CD4-positive, alpha-beta memory T cell (primary cell): ENCODE data around the gene FUCA2. TPM values are rescaled to one million over a fixed set of nuclear protein-coding genes. Genes with fewer than 3 reads are reported as not detected.
"Not testable (repeated sequence)": the region's sequence is repeated elsewhere in the genome, so short reads cannot be mapped to it uniquely, and the experiment has no call there.

ENCODE experiments used
- CTCF ChIA-PET: fragments of 350-600 bp; sonication (Branson Sonifier 250); formaldehyde crosslinking; loops from one replicate; lab custom pipeline; 2021; ENCODE audit warnings: inconsistent platforms; ENCODE audit not compliant: partially characterized antibody; lab: Charles Lee
- POLR2A ChIA-PET: fragments of 350-600 bp; sonication (Branson Sonifier 250); formaldehyde crosslinking; loops from one replicate; lab custom pipeline; 2021; ENCODE audit not compliant: partially characterized antibody; lab: Charles Lee
- DNase-seq, 5 donors: peaks; one replicate each; pipeline versions ENCODE4 v3.0.0 to v3.0.0-alpha.2; 2020 to 2022; ENCODE audit warnings: mixed read lengths in 1 of 5
- H3K27ac ChIP-seq: one replicate; pipeline ENCODE4 v1.7.0; 2013; ENCODE audit warnings: low read depth, low read length
- H3K27me3 ChIP-seq: 2 replicates; pipeline ENCODE4 v1.7.0; 2013; ENCODE audit warnings: mild to moderate bottlenecking, low read length, moderate library complexity; ENCODE audit not compliant: insufficient read depth
- H3K36me3 ChIP-seq: 2 replicates; pipeline ENCODE4 v1.7.0; 2013; ENCODE audit warnings: mild to moderate bottlenecking, low read length, moderate library complexity; ENCODE audit not compliant: insufficient read depth
- H3K4me1 ChIP-seq: 2 replicates; pipeline ENCODE4 v1.7.0; 2013; ENCODE audit warnings: mild to moderate bottlenecking, low read length, moderate library complexity; ENCODE audit not compliant: insufficient read depth
- H3K4me3 ChIP-seq, 2 donors: one replicate each; pipeline ENCODE4 v1.7.0; 2013; ENCODE audit warnings: low read length in 2 of 2, mild to moderate bottlenecking in 1 of 2
- H3K9me3 ChIP-seq, 2 donors: one replicate each; pipeline ENCODE4 v1.7.0; 2013; ENCODE audit warnings: low read length in 2 of 2, control low read depth in 1 of 2; ENCODE audit not compliant: control insufficient read depth in 1 of 2
- H3K27ac Mint-ChIP-seq, 7 donors: one replicate each; pipeline ENCODE4 v1.8.0; 2020 to 2021; ENCODE audit warnings: mixed read lengths in 7 of 7, mild to moderate bottlenecking in 6 of 7, inconsistent platforms in 3 of 7, moderate library complexity in 3 of 7
- H3K27me3 Mint-ChIP-seq, 2 donors: one replicate each; pipeline ENCODE4 v1.8.0; 2020 to 2021; ENCODE audit warnings: mixed read lengths in 2 of 2
- H3K36me3 Mint-ChIP-seq, 2 donors: one replicate each; pipeline ENCODE4 v1.8.0; 2020 to 2021; ENCODE audit warnings: mixed read lengths in 2 of 2, inconsistent platforms in 1 of 2, mild to moderate bottlenecking in 1 of 2
- H3K4me1 Mint-ChIP-seq, 4 donors: one replicate each; pipeline ENCODE4 v1.8.0; 2020 to 2021; ENCODE audit warnings: mixed read lengths in 4 of 4, mild to moderate bottlenecking in 1 of 4
- H3K4me3 Mint-ChIP-seq, 8 donors: one replicate each; pipeline ENCODE4 v1.8.0; 2020 to 2021; ENCODE audit warnings: mixed read lengths in 8 of 8, mild to moderate bottlenecking in 7 of 8, moderate library complexity in 6 of 8, inconsistent platforms in 3 of 8
- H3K9me3 Mint-ChIP-seq, 8 donors: one replicate each; pipeline ENCODE4 v1.8.0; 2020 to 2021; ENCODE audit warnings: mixed read lengths in 8 of 8, mild to moderate bottlenecking in 5 of 8, inconsistent platforms in 3 of 8, moderate library complexity in 1 of 8
- intact Hi-C: fragments of 100-400 bp; cut with micrococcal nuclease; formaldehyde crosslinking; loops from one replicate; pipeline ENCODE4 v1.15.1; 2023
- polyA plus RNA-seq, 2 donors: library from polyadenylated mRNA; unstranded; fragments of 300-500 nt; fragmentation: Illumina TruSeq; gene quantifications; one replicate each; pipeline ENCODE4 v1.2.3, GENCODE V29; 2021
- total RNA-seq, 2 experiments: library from RNA; stranded (reverse); gene quantifications; one replicate each; pipeline ENCODE4 v1.2.3, GENCODE V29; 2021

FUCA2 gene
- total and polyA plus RNA-seq, 4 experiments from 2014 or later: 10.6 to 26.3 (median 11.8) TPM

DNA sequence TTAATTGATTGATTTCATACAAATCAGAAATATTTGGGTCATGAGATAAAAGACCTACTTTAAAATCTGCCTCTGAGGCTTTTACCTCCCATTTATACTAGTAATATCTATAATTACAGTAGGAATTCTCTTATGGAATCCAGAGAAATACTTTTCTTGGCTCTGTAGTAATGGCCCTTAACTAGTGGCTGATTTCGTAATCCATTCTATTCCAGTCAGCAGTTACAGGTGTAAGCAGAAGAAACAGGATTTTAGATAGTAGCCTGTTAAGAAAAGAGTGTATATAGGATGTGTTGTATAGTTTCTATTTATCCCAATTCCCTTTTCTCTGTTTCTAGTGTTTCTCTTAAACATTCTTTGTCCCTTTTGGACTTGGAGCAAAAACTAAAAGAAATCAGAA lies 39.7 kb downstream of the FUCA2 start:
- CTCF ChIA-PET: no interaction called here
- Mint-ChIP-seq H3K4me1 (peaks cover 0 to 1% (median 0%) of the 10 kb centered on the region in 4 donors), H3K9me3 (no peaks in the 10 kb centered on the region)

GRCh38 chr6:143468823-143469222 lies 42.7 kb downstream of the FUCA2 start:
- H3K36me3 ChIP-seq, H3K9me3 Mint-ChIP-seq, H3K27me3 Mint-ChIP-seq, DNase-seq, intact Hi-C loops, H3K4me3 ChIP-seq, POLR2A ChIA-PET, H3K27ac Mint-ChIP-seq, H3K4me1 Mint-ChIP-seq, H3K4me3 Mint-ChIP-seq, H3K4me1 ChIP-seq, H3K27me3 ChIP-seq, CTCF ChIA-PET, H3K27ac ChIP-seq, H3K9me3 ChIP-seq: not testable (repeated sequence)
- peaks cover 55 to 58% of the 10 kb centered on the region in 2 donors for H3K36me3 Mint-ChIP-seq

More for the DNA sequence above, 39.7 kb downstream of the FUCA2 start:
- Histone ChIP-seq H3K9me3 (no peaks in the 10 kb centered on the region), H3K36me3 (peaks cover 7% of the 10 kb centered on the region), H3K27ac (no peak overlapping the region), H3K27me3 (no peaks in the 10 kb centered on the region), H3K4me3 (no peak overlapping the region), H3K4me1 (no peaks in the 10 kb centered on the region)
- no peak for DNase-seq
- no peak overlapping the region for H3K4me3 Mint-ChIP-seq
- no peak overlapping the region for H3K27ac Mint-ChIP-seq
- H3K27me3 Mint-ChIP-seq: no peaks in the 10 kb centered on the region
- peaks cover 65 to 69% of the 10 kb centered on the region in 2 donors for H3K36me3 Mint-ChIP-seq
- intact Hi-C loops: no loop called here
- POLR2A ChIA-PET: no interaction called here

DNA sequence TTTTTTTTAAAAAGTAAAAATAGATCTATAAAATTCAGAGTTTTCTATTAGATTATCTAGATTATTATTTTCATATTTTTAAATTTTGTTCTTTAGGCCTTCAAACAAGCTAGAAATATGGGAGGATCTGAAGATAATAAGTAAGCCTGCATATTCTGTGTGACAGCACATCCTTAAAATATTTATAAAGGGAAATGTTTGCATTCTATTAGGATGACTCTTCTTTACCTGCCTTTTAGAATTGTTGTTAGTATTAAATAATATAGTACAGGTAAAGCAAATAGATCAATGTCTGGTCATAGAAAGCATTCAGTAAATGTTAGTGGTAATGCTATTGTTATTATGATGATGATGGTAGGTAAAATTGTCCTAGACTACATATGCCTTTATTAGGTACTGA lies 43.5 kb downstream of the FUCA2 start:
- H3K4me3 Mint-ChIP-seq: no peak overlapping the region
- H3K27ac ChIP-seq: no peak overlapping the region
- no peak overlapping the region for H3K4me3 ChIP-seq
- no peaks in the 10 kb centered on the region for H3K9me3 ChIP-seq
- H3K36me3 Mint-ChIP-seq: peaks cover 53 to 57% of the 10 kb centered on the region in 2 donors
- no peaks in the 10 kb centered on the region for H3K9me3 Mint-ChIP-seq
- no peaks in the 10 kb centered on the region for H3K27me3 Mint-ChIP-seq
- POLR2A ChIA-PET: no interaction called here
- peaks cover 6% of the 10 kb centered on the region for H3K36me3 ChIP-seq
- H3K27ac Mint-ChIP-seq: no peak overlapping the region
- no peak for DNase-seq
- no peaks in the 10 kb centered on the region for H3K27me3 ChIP-seq
- intact Hi-C loops: no loop called here
- H3K4me1 Mint-ChIP-seq: peaks cover 0 to 3% (median under 1%) of the 10 kb centered on the region in 4 donors
- H3K4me1 ChIP-seq: no peaks in the 10 kb centered on the region
- CTCF ChIA-PET: no interaction called here

GRCh38 chr6:143465546-143465945 lies 46.0 kb downstream of the FUCA2 start:
- Mint-ChIP-seq H3K4me3 (no peak overlapping the region), H3K27ac (no peak overlapping the region), H3K27me3 (no peaks in the 10 kb centered on the region), H3K9me3 (no peaks in the 10 kb centered on the region), H3K4me1 (peaks cover 0 to 7% (median 6%) of the 10 kb centered on the region in 4 donors), H3K36me3 (peaks cover 50 to 54% of the 10 kb centered on the region in 2 donors)
- ChIA-PET POLR2A (no interaction called here), CTCF (no interaction called here)
- intact Hi-C loops: no loop called here
- DNase-seq: no peak
- no peak overlapping the region for H3K4me3 ChIP-seq
- H3K27ac ChIP-seq: no peak overlapping the region
- peaks cover 6% of the 10 kb centered on the region for H3K36me3 ChIP-seq
- no peaks in the 10 kb centered on the region for H3K4me1 ChIP-seq
- H3K27me3 ChIP-seq: no peaks in the 10 kb centered on the region
- H3K9me3 ChIP-seq: no peaks in the 10 kb centered on the region

DNA sequence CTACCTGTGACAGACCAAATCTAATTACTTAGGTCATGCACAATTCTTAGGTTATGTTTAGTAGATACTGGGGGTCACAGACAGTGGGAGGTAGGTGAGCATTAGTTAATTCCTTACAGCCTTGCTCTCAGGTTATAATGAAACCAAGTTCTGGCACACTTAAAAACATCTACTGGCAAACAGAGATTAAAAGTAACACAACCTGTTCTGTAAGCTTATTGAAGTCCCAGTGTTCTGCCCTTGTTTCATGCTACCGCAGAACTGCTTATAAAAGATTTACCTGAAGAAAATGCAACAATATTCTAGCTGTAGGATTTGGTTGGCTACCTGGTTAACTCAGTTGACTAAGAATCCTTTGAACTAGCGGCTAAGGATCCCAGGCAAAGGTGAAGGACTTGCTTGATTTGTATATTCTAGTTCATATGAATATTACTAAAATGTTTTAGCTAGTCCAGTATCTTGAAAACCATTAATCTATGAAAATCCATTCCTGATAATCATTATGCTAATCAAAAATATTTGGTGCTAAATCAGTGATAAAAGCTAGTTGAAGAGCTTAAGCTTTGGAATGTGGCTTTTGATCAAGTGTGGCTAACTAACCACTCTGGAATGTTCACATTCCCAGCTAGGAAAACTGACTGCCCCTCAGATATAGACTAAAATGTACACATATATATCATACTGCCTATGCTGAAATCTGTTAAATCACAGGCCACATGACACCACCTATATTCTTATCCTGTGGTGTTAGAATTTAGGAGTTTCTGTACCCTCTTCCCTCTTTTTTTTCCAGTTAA lies 53.8 kb downstream of the FUCA2 start:
- CTCF ChIA-PET: interaction anchor here (1.0 kb wide), 1 partner anchor 35 kb away, joined by 3 read pairs; no protein-coding TSS in a partner anchor
- POLR2A ChIA-PET: no interaction called here

GRCh38 chr6:143451531-143451930 lies 60.0 kb downstream of the FUCA2 start:
- H3K27ac ChIP-seq: peak overlapping the region; percentile 67
- H3K36me3 ChIP-seq: no peaks in the 10 kb centered on the region
- H3K4me1 ChIP-seq: peaks cover 28% of the 10 kb centered on the region
- no peaks in the 10 kb centered on the region for H3K27me3 ChIP-seq
- Mint-ChIP-seq H3K36me3 (peaks cover 11 to 17% of the 10 kb centered on the region in 2 donors), H3K27ac (peak overlapping the region; percentile 86 to 99 (median 97)), H3K4me1 (peaks cover 28 to 53% (median 40%) of the 10 kb centered on the region in 4 donors), H3K9me3 (peaks cover 0 to 1% (median 0%) of the 10 kb centered on the region in 8 donors), H3K27me3 (no peaks in the 10 kb centered on the region), H3K4me3 (peak overlapping the region; percentile 94 to 100 (median 98))
- peak overlapping the region; percentile 95 to 99 for H3K4me3 ChIP-seq
- CTCF ChIA-PET: interaction anchor here (2.1 kb wide), 1 partner anchor 60 kb away, joined by 6 read pairs; the partner anchor contains the start of gene FUCA2
- POLR2A ChIA-PET: interaction anchor here (1.4 kb wide), 1 partner anchor 59 kb away, joined by 4 read pairs; no protein-coding TSS in a partner anchor
- intact Hi-C loops: loop anchor here (2.0 kb wide), 2 partner anchors 59 to 85 kb away; partner anchors contain the start of gene FUCA2
- H3K9me3 ChIP-seq: no peaks in the 10 kb centered on the region
- DNase-seq: no peak

More for the DNA sequence above, 53.8 kb downstream of the FUCA2 start:
- Histone ChIP-seq H3K4me1 (no peaks in the 10 kb centered on the region), H3K36me3 (no peaks in the 10 kb centered on the region), H3K4me3 (no peak overlapping the region), H3K9me3 (no peaks in the 10 kb centered on the region), H3K27me3 (no peaks in the 10 kb centered on the region), H3K27ac (no peak overlapping the region)
- H3K4me1 Mint-ChIP-seq: peaks cover 18 to 31% (median 25%) of the 10 kb centered on the region in 4 donors
- H3K4me3 Mint-ChIP-seq: no peak overlapping the region
- DNase-seq: no peak
- no peaks in the 10 kb centered on the region for H3K27me3 Mint-ChIP-seq
- H3K27ac Mint-ChIP-seq: no peak overlapping the region
- H3K36me3 Mint-ChIP-seq: peaks cover 28 to 29% of the 10 kb centered on the region in 2 donors
- intact Hi-C loops: no loop called here
- no peaks in the 10 kb centered on the region for H3K9me3 Mint-ChIP-seq
